ENCODE results near the gene MAOB.

DNA sequence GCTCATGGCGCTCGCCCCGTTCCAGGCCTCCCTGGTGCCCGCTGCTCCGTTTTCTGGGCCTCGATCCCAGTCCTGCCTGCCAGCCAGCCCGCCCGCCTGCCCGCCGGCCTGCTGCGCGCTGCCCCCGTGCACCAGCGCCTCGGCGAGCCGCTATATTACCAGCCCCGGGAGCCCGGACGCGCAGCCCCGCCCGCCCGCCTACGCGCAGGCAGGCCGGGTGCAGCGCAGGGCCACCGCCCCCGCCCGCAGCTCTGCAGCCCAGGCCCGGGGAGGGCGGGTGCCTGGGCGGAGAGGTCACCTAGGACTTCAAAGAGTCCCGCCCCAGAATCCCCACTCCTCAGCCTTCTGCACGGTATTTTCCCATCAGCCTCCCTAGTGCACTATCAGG lies at the start of gene MAOB:
- TF ChIP-seq, protein P1, sequence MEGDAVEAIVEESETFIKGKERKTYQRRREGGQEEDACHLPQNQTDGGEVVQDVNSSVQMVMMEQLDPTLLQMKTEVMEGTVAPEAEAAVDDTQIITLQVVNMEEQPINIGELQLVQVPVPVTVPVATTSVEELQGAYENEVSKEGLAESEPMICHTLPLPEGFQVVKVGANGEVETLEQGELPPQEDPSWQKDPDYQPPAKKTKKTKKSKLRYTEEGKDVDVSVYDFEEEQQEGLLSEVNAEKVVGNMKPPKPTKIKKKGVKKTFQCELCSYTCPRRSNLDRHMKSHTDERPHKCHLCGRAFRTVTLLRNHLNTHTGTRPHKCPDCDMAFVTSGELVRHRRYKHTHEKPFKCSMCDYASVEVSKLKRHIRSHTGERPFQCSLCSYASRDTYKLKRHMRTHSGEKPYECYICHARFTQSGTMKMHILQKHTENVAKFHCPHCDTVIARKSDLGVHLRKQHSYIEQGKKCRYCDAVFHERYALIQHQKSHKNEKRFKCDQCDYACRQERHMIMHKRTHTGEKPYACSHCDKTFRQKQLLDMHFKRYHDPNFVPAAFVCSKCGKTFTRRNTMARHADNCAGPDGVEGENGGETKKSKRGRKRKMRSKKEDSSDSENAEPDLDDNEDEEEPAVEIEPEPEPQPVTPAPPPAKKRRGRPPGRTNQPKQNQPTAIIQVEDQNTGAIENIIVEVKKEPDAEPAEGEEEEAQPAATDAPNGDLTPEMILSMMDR (IDR thresholded peaks at IDR 0.05), result no peak
- TF ChIP-seq POLR2A (IDR thresholded peaks at IDR 0.05), result peak; percentile 80
